DND-41 (cell line): ENCODE data around the gene NAALADL1.

ENCODE experiments used
- ATAC-seq: fragments of 200-7000 bp; cut with Tn5 transposase; 3 replicates; pipeline ENCODE4 v1.9.1; 2021; ENCODE audit warnings: low read depth; ENCODE audit not compliant: insufficient read depth
- DNase-seq: peaks from one replicate; pipeline ENCODE4 v3.0.0-alpha.2; 2020
- H2AFZ ChIP-seq: 2 replicates; pipeline ENCODE4 v1.6.0; 2012; ENCODE audit warnings: low read depth, low read length
- H3K27ac ChIP-seq: 2 replicates; pipeline ENCODE4 v1.5.1; 2012; ENCODE audit warnings: low read length, inconsistent platforms
- H3K27me3 ChIP-seq: fragments of 200-600 bp; sonication (generic); 2 replicates; pipeline ENCODE4 v1.6.0; 2012; ENCODE audit warnings: low read length, mild to moderate bottlenecking, inconsistent platforms; ENCODE audit not compliant: insufficient read depth, poor library complexity
- H3K36me3 ChIP-seq: 2 replicates; pipeline ENCODE4 v1.5.1; 2012; ENCODE audit warnings: low read length, inconsistent platforms; ENCODE audit not compliant: insufficient read depth
- H3K4me1 ChIP-seq: 2 replicates; pipeline ENCODE4 v1.5.1; 2012; ENCODE audit warnings: mild to moderate bottlenecking, low read length; ENCODE audit not compliant: insufficient read depth
- H3K4me2 ChIP-seq: 2 replicates; pipeline ENCODE4 v1.6.0; 2012; ENCODE audit warnings: mild to moderate bottlenecking, moderate library complexity, low read length, inconsistent platforms; ENCODE audit not compliant: insufficient read depth
- H3K4me3 ChIP-seq, 2 experiments: fragments of 200-600 bp in 1 of 2; shearing (Covaris generic) in 1 of 2; 2 replicates each; pipeline ENCODE4 v1.5.1; 2012 to 2016; ENCODE audit warnings: inconsistent platforms in 2 of 2, low read length in 2 of 2, mild to moderate bottlenecking in 2 of 2, low read depth in 1 of 2, moderate library complexity in 1 of 2
- H3K79me2 ChIP-seq: 2 replicates; pipeline ENCODE4 v1.6.0; 2012; ENCODE audit warnings: low read length, inconsistent platforms; ENCODE audit not compliant: insufficient read depth
- H3K9ac ChIP-seq: 2 replicates; pipeline ENCODE4 v1.6.0; 2012; ENCODE audit warnings: low read depth, mild to moderate bottlenecking, inconsistent platforms, low read length, moderate library complexity
- H3K9me3 ChIP-seq: 2 replicates; pipeline ENCODE4 v1.5.1; 2012; ENCODE audit warnings: low read length, moderate library complexity, mild to moderate bottlenecking, inconsistent platforms; ENCODE audit not compliant: insufficient read depth, severe bottlenecking
- H4K20me1 ChIP-seq: 2 replicates; pipeline ENCODE4 v1.6.0; 2012; ENCODE audit warnings: low read length; ENCODE audit not compliant: insufficient read depth
- EZH2 ChIP-seq: IDR thresholded peaks from 3 replicates; pipeline ENCODE4 v1.6.1; 2012; ENCODE audit warnings: borderline replicate concordance, low read depth, mild to moderate bottlenecking, moderate library complexity, low read length, inconsistent platforms; ENCODE audit not compliant: severe bottlenecking
- TF ChIP-seq, protein P1 (sequence below): IDR thresholded peaks from 2 replicates; pipeline ENCODE4 v1.5.1; 2012; ENCODE audit warnings: borderline replicate concordance, low read length, moderate library complexity, mild to moderate bottlenecking; ENCODE audit not compliant: poor library complexity, severe bottlenecking; ENCODE audit errors: extremely low read depth

The NAALADL1 gene

DNA sequence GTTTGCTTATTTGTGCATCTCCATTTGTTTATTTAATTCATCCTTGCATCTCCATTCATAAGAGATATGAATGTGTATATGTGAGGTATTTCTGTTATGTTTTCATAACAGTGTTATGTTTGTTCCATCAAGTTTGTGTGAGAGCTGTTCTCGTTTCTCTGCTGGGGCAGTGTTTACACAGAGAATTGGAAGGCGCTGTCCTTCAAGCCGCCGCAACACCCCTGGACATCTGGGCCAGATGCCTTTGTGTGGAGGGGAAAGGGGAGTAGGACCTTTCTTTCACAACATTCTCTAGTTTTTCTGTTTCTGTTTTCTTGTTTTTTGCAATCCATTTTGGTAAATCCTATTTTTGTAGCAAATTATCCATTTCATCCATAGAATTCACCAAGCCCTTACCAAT, 46.3 kb upstream of the NAALADL1 start:
- Histone ChIP-seq H2AFZ (no peak overlapping the region), H3K4me1 (no peaks in the 10 kb centered on the region), H3K4me2 (no peak overlapping the region), H3K4me3 (no peak overlapping the region), H4K20me1 (peaks cover 18% of the 10 kb centered on the region; the same call in 1 of the 2 replicates), H3K9me3 (no peaks in the 10 kb centered on the region), H3K27ac (no peak overlapping the region), H3K27me3 (no peaks in the 10 kb centered on the region), H3K79me2 (peaks cover 56% of the 10 kb centered on the region), H3K9ac (no peak overlapping the region), H3K36me3 (peaks cover 66% of the 10 kb centered on the region)
- no peak for ATAC-seq
- TF ChIP-seq, protein P1, sequence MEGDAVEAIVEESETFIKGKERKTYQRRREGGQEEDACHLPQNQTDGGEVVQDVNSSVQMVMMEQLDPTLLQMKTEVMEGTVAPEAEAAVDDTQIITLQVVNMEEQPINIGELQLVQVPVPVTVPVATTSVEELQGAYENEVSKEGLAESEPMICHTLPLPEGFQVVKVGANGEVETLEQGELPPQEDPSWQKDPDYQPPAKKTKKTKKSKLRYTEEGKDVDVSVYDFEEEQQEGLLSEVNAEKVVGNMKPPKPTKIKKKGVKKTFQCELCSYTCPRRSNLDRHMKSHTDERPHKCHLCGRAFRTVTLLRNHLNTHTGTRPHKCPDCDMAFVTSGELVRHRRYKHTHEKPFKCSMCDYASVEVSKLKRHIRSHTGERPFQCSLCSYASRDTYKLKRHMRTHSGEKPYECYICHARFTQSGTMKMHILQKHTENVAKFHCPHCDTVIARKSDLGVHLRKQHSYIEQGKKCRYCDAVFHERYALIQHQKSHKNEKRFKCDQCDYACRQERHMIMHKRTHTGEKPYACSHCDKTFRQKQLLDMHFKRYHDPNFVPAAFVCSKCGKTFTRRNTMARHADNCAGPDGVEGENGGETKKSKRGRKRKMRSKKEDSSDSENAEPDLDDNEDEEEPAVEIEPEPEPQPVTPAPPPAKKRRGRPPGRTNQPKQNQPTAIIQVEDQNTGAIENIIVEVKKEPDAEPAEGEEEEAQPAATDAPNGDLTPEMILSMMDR = no peak
- no peak for TF ChIP-seq EZH2
- DNase-seq = no peak

DNA sequence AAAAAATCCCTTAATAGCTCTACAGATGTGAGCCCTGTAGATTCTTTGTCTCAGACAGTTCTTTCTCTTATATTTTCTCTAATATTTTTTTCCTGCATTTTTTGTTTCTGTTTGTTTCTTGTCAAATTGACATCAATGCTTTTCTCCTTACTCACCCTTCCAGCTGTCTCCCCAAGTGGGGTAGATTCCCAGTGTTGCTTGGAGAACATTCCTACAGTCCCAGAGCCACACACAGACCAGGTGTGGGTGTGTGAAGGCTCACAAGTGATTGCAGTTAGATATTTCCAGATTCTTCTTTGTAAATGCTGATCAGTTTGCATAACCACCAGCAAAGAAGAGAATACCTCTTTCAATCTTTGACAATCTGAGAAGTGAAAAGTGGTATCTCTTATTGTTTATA, 45.1 kb upstream of the NAALADL1 start:
- H3K36me3 ChIP-seq = peaks cover 61% of the 10 kb centered on the region
- no peak for DNase-seq
- H3K79me2 ChIP-seq = peaks cover 67% of the 10 kb centered on the region

GRCh38 chr11:65102142-65103095, 44.1 kb upstream of the NAALADL1 start:
- no peak for DNase-seq
- Histone ChIP-seq H3K36me3 (peaks cover 57% of the 10 kb centered on the region), H3K4me3 (no peak overlapping the region), H3K4me2 (no peak overlapping the region), H3K27me3 (no peaks in the 10 kb centered on the region), H3K4me1 (peaks cover 13% of the 10 kb centered on the region), H3K9ac (no peak overlapping the region), H2AFZ (no peak overlapping the region), H3K9me3 (no peaks in the 10 kb centered on the region), H4K20me1 (peaks cover 15% of the 10 kb centered on the region; the same call in 1 of the 2 replicates), H3K27ac (no peak overlapping the region), H3K79me2 (peaks cover 78% of the 10 kb centered on the region)
- TF ChIP-seq EZH2 = no peak
- TF ChIP-seq, protein P1 = no peak
- ATAC-seq = no peak

More for the DNA sequence above, 45.1 kb upstream of the NAALADL1 start:
- no peaks in the 10 kb centered on the region for H3K9me3 ChIP-seq
- no peak overlapping the region for H3K4me2 ChIP-seq
- peaks cover 12% of the 10 kb centered on the region; the same call in 1 of the 2 replicates for H4K20me1 ChIP-seq
- H3K27ac ChIP-seq = no peak overlapping the region
- ATAC-seq = no peak
- no peak overlapping the region for H3K4me3 ChIP-seq
- H3K9ac ChIP-seq = no peak overlapping the region
- H3K27me3 ChIP-seq = no peaks in the 10 kb centered on the region
- no peak overlapping the region for H2AFZ ChIP-seq
- H3K4me1 ChIP-seq = peaks cover 3% of the 10 kb centered on the region
- TF ChIP-seq, protein P1 = no peak
